Fibroblast of skin of back (primary cell): Measurements from ENCODE around the gene RFX2.
A peak's percentile ranks its signal among the peaks of the same experiment; 100 is the strongest.

ENCODE experiments used
- DNase-seq: peaks from one replicate; pipeline ENCODE4 v3.0.0-alpha.2; 2013

Gene RFX2

GRCh38 chr19:5953680-5954213 lies 156.6 kb downstream of the RFX2 start:
- DNase-seq = peak; percentile 64

GRCh38 chr19:5953030-5953589 lies 157.2 kb downstream of the RFX2 start:
- peak; percentile 48 for DNase-seq

GRCh38 chr19:5952193-5953029 lies 157.9 kb downstream of the RFX2 start:
- DNase-seq = no peak

- DNase-seq = no peak
These were observed 158.9 kb downstream of the RFX2 start for GRCh38 chr19:5951338-5951861.

GRCh38 chr19:5950741-5951140 lies 159.6 kb downstream of the RFX2 start:
- DNase-seq = no peak

GRCh38 chr19:5949792-5950305 lies 160.5 kb downstream of the RFX2 start:
- no peak for DNase-seq

GRCh38 chr19:5948752-5949564 lies 161.3 kb downstream of the RFX2 start:
- DNase-seq = no peak

GRCh38 chr19:5947435-5947834 lies 162.9 kb downstream of the RFX2 start:
- peak; percentile 69 for DNase-seq

- peak; percentile 40 for DNase-seq
These were observed 166.7 kb downstream of the RFX2 start for GRCh38 chr19:5943623-5944022.
